GM21528 (cell line): Measurements from ENCODE around the gene SCGB1C1.

Source experiments
- ATAC-seq: cut with Tn5 transposase; IDR thresholded peaks from one replicate; pipeline ENCODE4 v1.9.1; 2021; ENCODE audit warnings: mild to moderate bottlenecking, moderate library complexity; ENCODE audit not compliant: unreplicated experiment, low FRiP score

The SCGB1C1 gene

GRCh38 chr11:204587-205109, 11.8 kb downstream of the SCGB1C1 start:
- no peak for ATAC-seq

DNA sequence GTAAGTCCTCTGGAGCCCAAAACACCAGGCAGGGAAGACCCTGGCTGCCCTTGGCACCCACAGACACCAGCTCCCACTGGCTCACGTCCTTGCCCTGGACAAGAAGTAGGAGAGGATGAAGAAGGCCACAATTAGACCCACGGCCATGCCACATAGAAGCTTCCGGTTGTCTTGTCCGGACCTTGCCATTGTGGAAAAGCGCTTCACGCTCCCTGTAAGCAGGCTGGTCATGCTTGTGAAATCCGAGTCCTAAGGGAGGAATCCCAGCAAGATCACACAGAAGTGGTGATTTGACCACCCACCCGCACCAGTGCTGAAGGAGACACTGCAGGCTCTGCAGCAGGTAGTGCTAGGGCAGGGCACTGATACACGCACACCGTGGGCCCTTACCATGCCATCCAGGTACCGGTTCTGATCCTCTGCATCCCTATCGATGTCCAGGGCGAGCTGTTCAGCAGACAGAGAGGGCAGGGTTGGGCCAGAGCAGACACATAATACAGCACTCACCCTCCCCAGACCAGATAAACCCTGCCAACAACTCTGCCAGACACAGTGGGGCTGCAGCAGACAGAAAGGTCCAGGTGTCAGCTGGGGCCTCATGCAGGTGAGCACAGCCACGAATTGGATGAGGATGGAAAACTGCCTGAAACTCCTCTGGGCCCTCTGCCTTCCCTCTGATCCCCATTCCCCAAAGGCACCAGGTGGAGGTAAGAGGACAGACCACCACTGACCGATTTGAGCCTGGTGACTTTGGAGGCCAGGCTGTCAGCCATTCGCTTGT, 12.5 kb downstream of the SCGB1C1 start:
- ATAC-seq: no peak

GRCh38 chr11:206002-206384, 13.1 kb downstream of the SCGB1C1 start:
- ATAC-seq: no peak

DNA sequence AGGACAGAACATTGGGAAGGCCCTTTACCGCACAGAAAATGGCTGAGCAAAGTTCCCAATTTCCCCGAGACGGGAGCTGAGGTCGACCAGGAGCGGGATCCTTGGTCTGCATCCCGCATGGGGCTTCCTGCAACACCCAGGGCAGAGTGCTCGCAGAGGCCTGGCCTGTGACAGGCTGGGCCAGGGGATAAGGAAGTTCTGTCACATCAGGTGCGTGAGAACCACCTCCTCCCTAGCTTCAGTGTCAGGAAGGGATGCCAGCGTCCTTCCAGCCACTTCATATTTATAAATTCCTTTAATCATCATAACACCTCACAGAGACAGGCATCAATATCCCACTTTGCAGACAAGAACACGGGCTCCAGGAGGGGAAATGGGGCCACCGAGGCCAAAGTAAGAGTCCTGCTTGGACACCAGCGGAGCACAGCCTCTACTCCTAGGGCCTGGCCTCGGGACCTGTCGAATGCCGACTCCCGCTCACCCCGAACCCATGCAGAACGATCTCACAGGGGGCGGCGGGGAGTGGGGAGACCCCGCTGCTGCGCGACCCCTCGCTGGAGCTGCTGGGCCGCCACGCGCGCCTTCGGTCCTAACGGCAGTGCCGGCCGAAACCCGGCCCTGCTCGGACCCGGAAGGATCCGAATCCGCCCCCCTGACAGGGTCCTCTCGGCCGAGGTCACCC, 13.8 kb downstream of the SCGB1C1 start:
- no peak for ATAC-seq

DNA sequence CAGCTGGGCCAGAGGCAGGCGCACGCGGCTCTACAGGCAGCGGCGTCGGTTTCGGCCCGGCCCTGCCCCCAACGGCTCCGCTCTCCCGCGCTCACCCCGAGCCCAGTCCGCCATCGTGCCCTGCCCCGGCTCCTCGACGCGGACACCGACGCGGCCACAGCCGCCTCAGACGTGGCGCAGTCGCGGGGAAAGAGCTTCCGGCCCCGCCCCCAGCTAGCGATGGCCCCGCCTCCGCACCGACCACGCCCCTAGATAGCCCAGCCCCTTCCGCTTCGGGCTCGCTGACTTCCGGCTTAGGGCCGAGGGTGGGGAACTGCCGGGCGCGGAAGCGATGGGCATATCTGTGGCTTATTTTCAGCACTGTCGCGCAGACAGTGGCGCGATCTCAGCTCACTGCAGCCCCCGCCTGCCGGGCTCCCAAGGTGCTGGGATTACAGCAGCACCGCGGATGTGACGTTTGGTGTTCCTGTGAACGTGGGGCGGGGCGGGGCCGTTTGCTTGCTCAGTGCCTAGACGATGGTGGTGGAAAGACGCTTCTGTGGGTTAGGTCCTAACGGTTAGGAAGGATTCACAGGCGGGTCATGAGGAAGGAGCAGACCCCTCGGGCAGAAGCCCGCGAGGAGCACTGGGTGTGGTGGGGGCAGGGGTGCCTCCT, 14.5 kb downstream of the SCGB1C1 start, which contains the start of the genes BET1L and RIC8A:
Gene BET1L (minus strand): TSS at position 192 of the 655 bp plus-strand sequence. CDS start 78 bp downstream, at position 114.
Gene RIC8A (plus strand): TSS at position 501 of the 655 bp plus-strand sequence. CDS start 1,147 bp downstream, outside the sequence.
- ATAC-seq: peak; percentile 69

GRCh38 chr11:207863-208180, 14.9 kb downstream of the SCGB1C1 start:
- ATAC-seq: no peak

DNA sequence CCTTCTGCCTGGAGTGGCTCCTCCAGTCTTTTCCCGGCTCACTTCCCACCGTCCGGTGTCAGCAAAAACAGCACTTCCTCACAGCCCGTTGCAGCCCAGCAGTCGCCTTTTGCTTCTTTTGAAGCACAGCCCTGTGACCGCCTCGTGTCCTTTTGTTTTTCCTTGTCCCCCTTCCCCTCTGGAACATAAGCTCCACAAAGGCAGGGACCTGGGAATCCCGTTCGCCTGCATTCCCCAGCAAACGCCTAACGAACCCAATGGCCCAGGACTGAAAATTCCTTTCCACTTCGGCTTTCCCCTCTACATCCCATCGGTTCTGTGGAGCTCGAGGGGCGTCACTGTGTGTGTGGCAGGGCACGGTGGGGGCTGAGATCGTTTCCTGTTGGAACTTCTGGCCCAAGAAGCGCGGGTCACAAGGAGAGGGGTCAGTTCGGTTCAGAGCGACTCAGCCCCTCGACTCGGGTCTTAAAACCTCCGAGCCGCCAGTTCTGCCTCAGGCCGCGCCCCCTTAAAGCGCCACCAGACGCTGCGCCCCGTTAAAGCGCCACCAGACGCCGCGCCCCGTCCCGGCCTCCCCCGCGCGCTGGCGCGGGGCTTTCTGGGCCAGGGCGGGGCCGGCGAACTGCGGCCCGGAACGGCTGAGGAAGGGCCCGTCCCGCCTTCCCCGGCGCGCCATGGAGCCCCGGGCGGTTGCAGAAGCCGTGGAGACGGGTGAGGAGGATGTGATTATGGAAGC, 15.5 kb downstream of the SCGB1C1 start:
- ATAC-seq: peak; percentile 45

DNA sequence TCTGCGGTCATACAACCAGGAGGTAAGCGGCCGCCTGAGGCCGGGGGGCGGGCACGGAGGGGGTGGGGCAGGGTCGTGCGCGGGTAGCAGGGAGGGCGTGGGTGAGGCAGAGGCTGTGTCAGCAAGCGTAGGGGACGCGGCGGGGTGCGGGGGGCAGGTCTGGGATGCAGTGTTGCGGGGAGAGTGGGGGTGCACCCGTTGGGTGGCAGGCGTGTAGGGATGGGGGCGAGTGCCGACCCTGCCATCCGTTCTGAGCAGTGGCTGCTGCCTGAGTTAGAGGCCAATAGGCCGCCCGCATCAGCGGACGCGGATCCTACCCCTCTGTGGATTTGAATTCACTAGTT, 16.0 kb downstream of the SCGB1C1 start:
- peak; percentile 2 for ATAC-seq

DNA sequence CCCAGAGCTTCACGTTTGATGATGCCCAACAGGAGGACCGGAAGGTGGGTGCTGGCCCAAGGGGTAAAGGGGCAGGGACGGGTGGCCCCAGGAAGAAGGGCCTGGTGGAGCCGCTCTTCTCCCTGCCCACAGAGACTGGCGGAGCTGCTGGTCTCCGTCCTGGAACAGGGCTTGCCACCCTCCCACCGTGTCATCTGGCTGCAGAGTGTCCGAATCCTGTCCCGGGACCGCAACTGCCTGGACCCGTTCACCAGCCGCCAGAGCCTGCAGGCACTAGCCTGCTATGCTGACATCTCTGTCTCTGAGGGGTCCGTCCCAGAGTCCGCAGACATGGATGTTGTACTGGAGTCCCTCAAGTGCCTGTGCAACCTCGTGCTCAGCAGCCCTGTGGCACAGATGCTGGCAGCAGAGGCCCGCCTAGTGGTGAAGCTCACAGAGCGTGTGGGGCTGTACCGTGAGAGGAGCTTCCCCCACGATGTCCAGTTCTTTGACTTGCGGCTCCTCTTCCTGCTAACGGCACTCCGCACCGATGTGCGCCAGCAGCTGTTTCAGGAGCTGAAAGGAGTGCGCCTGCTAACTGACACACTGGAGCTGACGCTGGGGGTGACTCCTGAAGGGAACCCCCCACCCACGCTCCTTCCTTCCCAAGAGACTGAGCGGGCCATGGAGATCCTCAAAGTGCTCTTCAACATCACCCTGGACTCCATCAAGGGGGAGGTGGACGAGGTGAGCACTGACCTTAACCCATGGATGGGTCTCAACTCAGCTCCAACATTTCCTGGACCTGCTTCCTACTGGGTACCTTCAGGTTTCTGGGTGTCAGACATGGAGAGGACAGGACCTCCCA, 16.6 kb downstream of the SCGB1C1 start:
- no peak for ATAC-seq

- ATAC-seq: no peak
These were observed 17.4 kb downstream of the SCGB1C1 start for GRCh38 chr11:210122-210802.

DNA sequence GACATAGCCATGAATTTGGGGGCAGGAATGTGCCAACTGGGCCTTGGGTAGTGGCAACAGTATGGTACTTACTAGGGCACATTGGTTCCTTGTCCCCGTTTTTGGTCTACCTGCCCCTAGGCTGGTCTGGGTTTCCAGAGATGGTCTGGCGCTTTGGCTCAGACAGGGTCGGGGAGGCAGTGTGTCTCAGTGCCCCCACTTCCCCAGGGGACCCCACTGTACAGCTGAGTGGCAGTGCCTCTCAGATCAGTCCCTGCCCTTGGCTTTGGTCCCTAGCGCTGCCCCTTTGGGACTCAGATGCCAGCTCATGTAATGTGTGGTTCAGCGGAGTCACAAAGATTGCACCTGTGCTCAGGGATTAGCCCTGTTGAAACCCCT, 17.9 kb downstream of the SCGB1C1 start:
- ATAC-seq: no peak

DNA sequence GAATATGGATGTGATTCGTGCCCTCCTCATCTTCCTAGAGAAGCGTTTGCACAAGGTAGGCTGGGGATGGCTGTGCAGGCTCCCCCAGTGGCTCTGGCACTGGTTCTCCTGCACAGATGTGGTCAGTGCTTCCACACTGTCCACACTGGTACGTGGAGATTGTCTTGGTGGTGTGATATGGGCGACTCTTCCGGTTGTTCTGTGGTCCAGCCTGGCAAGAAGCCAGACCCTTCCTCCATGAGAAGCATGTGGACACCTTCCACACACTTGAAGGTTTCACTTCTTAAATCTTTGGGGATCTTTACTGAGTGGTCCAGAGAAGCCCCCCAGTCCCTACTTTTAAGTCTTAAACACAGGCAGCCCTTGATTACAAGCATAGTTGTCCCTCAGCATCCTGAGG, 18.4 kb downstream of the SCGB1C1 start:
- no peak for ATAC-seq

DNA sequence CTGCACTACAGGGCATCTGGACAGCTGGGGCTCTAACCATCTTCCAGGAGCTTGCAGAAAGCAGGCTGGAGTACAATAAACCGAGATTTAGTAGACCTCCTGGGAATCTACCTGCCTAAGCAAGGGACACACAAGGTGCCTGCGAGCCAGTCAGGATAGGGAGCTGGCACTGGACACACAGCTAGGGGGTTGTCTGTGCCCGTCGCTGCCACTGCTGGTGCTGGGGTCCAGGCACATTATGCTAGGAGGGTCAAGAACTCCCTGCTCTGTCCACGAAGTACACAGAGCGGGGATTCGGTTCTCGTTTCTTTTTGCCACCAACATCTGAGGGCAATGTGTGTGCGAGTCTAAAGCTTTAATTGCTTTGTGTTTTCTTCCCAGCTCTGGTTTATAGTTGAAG, 18.9 kb downstream of the SCGB1C1 start:
- ATAC-seq: no peak

GRCh38 chr11:212150-213100, 19.5 kb downstream of the SCGB1C1 start:
- ATAC-seq: no peak

DNA sequence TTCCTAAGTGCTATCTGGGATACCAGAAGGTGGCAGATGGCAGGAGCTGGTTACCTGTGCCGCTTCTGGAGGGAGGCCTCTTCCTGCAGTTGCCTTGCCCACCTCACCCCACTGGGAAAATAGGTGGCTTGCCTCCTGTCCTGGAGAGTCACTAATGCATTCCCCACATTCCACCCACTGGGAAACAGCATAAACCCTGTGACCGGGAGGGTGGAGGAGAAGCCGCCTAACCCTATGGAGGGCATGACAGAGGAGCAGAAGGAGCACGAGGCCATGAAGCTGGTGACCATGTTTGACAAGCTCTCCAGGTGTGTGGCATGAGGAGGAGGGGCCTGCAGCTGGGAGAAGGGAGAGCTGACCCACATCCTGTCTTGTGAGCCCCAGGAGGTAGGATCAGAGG, 20.2 kb downstream of the SCGB1C1 start:
- ATAC-seq: no peak

DNA sequence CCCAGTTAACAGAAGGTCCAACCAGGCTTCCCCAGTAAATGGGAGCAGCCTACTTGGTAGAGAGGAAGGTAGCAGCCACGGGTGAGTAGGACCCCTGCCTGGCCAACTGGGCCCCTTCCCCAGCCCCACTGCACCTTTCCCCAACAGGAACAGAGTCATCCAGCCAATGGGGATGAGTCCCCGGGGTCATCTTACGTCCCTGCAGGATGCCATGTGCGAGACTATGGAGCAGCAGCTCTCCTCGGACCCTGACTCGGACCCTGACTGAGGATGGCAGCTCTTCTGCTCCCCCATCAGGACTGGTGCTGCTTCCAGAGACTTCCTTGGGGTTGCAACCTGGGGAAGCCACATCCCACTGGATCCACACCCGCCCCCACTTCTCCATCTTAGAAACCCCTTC, 21.2 kb downstream of the SCGB1C1 start:
- ATAC-seq: no peak

GRCh38 chr11:215581-216037, 22.7 kb downstream of the SCGB1C1 start:
- no peak for ATAC-seq
